NK-92 (cell line): ENCODE results near the gene OR2D3.
"Not testable (repeated sequence)": the region's sequence is repeated elsewhere in the genome, so short reads cannot be mapped to it uniquely, and the experiment has no call there.

Experiments used
- DNase-seq: peaks from one replicate; lab custom pipeline; 2025; ENCODE audit not compliant: unreplicated experiment; lab: John Stamatoyannopoulos, UW

Gene OR2D3, protein sequence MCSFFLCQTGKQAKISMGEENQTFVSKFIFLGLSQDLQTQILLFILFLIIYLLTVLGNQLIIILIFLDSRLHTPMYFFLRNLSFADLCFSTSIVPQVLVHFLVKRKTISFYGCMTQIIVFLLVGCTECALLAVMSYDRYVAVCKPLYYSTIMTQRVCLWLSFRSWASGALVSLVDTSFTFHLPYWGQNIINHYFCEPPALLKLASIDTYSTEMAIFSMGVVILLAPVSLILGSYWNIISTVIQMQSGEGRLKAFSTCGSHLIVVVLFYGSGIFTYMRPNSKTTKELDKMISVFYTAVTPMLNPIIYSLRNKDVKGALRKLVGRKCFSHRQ

GRCh38 chr11:6920702-6921101, at the start of gene OR2D3:
OR2D3 (plus strand) TSS chr11:6921002; CDS start chr11:6921002, 0 bp downstream.
- no peak for DNase-seq

- no peak for DNase-seq
These were observed 49.5 kb upstream of the OR2D3 start for GRCh38 chr11:6871278-6871677.

DNA sequence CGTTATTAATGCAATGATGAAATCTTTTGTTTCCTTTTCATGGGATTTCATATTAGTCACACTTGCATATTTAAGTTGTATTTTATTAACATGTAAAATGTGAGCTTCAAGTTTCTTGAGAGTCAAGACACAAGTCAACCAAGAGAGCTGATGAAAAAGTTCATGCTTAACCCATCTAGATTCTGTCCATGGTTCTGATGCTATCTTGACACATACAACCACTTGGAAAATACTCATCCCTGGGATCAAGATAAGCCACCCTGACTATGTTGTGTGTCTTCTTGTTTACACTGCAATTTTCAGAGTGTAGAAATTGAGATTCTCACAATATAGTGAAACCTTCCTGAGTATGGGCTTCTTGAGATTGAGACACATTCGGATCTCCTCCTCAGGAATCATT, 45.0 kb upstream of the OR2D3 start:
- DNase-seq: no peak

DNA sequence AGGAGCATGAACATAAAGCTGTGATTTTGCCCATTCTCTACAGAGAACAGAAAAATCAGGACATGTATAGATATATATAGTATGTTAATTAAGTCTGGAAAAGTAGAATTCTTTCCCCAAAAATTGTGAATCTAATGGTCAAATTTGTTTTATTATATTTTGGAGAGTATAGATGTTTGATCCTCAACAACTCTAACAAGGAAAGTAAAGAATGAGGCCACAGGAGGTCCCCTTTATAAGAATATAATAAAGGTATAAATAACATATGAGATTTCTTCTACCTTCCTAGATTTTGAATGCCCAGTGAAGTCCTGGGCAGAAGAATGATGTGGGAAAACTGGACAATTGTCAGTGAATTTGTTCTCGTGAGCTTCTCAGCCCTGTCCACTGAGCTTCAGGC, 44.5 kb upstream of the OR2D3 start, which contains the start of gene OR10A4:
Gene OR10A4 (plus strand): TSS at position 301 of the 400 bp plus-strand sequence. CDS start 23 bp downstream, at position 324.
- no peak for DNase-seq

DNA sequence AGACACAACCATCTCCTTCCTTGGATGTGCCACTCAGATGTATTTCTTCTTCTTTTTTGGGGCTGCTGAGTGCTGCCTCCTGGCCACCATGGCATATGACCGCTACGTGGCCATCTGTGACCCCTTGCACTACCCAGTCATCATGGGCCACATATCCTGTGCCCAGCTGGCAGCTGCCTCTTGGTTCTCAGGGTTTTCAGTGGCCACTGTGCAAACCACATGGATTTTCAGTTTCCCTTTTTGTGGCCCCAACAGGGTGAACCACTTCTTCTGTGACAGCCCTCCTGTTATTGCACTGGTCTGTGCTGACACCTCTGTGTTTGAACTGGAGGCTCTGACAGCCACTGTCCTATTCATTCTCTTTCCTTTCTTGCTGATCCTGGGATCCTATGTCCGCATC, 43.9 kb upstream of the OR2D3 start:
- no peak for DNase-seq

GRCh38 chr11:6882751-6883150, 38.1 kb upstream of the OR2D3 start:
- DNase-seq: no peak

GRCh38 chr11:6887711-6888110, 33.1 kb upstream of the OR2D3 start:
- not testable (repeated sequence) for DNase-seq

DNA sequence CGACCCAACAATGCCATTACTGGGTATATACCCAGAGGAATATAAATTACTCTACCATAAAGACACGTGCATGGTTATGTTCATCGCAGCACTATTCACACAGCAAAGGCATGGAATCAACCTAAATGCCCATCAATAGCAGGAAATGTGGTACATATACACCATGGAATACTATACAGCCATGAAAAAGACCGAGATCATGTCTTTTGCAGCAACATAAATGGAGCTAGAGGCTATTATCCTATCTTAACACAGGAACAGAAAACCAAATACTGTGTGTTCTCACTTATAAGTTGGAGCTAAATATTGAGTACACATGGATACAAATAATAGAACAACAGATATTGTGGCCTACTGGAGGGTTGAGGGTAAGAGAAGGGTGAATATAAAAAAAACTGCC, 32.0 kb upstream of the OR2D3 start:
- DNase-seq: no peak

GRCh38 chr11:6889835-6890234, 31.0 kb upstream of the OR2D3 start:
- DNase-seq: no peak

- no peak for DNase-seq
These were observed 28.4 kb upstream of the OR2D3 start, which contains the start of gene OR2D2 for GRCh38 chr11:6892400-6892799. OR2D2 (minus strand) TSS chr11:6892500; CDS start chr11:6892500, 0 bp downstream.

DNA sequence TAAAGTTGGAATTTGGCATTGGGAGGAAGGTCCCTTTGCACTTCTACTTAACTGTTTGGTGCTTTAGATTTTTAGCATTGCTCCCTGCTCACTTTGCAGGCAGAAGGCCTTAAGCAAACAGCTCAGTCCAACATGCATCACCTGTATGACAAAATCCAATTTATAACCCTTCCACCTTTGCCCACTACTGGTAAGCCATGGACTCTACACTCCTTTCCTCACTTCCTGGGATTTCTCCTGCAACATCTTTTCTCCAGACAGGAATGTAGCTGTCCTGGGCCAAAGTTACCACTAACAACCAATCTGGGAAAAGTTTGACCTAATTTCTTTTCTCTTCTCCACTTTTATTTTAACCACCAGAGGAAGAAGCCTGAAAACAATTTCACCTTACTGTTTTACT, 26.7 kb upstream of the OR2D3 start:
- no peak for DNase-seq

DNA sequence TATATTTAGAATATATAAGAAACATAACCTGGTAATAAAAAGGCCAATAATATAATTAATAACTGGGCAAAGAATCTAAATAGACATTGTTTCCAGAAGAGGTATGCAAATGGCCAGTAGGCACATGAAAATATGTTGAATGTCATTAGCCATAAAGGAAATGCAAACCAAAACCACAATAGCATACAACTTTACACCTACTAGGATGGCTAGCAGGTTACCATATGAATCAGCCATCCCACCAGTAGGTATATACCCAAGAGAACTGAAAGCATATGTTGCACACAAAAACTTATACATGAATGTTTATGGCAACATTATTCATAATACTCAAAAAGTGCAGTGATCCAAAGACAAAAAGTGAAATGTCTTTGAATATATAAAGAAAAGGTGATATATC, 25.8 kb upstream of the OR2D3 start:
- no peak for DNase-seq

DNA sequence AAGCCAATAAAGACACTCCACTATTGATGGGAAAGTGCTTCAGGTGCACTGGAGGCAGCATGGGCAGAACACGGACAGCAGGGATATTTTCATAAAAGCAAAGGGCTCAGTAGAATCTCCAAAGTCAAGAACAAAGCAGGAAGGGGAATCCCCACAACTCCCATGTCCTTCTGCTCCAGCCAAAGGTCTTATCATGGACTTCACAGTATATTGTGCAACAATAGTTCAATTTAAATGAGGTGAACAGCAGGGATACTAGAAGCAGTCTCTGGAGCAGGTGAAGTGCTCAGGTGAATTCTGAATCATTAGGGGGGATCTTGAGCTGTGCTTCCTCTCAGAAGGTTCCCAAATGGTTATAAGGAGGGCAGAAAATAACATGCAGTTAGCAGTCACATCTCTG, 21.9 kb upstream of the OR2D3 start:
- DNase-seq: no peak

GRCh38 chr11:6900327-6900999, 20.3 kb upstream of the OR2D3 start:
- DNase-seq: no peak

DNA sequence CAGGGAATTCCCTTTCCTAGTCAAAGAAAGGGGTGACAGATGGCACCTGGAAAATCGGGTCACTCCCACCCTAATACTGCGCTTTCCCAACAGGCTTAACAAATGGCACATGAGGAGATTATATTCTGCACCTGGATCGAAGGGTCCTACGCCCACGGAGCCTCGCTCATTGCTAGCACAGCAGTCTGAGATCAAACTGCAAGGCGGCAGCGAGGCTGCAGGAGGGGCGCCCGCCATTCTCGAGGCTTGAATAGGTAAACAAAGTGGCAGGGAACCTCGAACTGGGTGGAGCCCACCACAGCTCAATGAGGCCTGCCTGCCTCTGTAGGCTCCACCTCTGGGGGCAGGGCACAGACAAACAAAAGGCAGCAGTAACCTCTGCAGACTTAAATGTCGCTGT, 16.0 kb upstream of the OR2D3 start:
- DNase-seq: not testable (repeated sequence)

DNA sequence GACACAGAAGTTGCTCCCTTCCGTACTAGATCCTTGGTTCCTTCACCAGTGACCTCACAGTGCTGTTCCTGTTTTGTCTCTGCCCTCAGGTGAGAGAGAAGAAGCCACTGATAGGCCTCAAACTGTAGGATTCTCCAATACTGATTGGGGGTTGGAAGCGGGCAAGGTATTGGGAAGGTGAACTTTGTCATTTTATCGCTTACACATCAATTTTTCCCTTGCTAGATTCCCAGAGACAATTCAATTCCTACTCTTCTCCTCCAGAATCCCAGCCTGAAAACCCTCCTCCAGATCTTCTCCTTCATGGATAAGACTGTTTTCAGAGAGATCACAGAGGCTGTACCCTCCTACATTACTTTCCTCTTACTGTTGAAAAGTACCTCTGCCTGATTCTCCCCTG, 9.4 kb upstream of the OR2D3 start:
- no peak for DNase-seq

- no peak for DNase-seq
These were observed 8.9 kb upstream of the OR2D3 start for GRCh38 chr11:6911948-6912347.

DNA sequence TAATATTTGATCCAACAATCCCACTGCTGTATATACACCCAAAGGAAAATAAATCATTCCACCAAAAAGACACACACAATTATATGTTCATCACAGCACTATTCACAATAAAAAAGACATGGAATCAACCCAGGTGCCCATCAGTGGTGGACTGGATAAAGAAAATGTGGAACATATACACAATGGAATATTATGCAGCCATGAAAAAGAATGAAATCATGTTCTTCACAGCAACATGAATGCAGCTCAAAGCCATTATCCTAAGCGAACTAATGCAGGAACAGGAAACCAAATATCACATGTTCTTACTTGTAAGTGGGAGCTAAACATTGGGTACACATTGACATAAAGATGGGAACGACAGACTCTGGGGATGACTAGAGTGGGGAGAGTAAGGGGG, 1.1 kb upstream of the OR2D3 start:
- DNase-seq: no peak

DNA sequence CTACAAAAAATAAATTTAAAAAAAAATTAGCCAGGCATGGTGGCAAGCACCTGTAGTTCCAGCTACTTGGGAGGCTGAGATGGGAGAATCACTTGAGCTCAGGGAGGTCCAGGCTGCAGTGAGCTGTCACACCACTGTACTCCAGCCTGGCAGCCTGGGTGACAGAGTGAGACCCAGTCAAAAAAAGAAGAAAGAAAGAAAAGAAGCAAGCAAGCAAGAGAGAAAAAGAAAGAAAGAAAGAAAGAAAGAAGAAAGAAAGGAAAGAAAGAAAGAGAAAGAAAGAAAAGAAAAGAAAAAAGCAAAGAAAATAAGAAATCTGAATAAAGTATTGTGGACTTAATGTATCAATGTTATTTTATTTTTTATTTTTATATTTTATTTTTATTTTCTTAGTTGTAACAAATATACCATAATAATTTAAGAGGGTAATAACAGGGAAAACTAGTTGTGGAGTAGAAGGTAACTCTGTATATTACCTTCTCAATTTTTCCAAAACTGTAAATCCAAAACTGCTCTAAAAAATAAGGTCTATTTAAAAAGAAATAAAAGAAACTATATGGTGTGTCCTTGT, 4.3 kb downstream of the OR2D3 start:
- DNase-seq: no peak

- DNase-seq: no peak
These were observed 4.9 kb downstream of the OR2D3 start for GRCh38 chr11:6925636-6926207.

DNA sequence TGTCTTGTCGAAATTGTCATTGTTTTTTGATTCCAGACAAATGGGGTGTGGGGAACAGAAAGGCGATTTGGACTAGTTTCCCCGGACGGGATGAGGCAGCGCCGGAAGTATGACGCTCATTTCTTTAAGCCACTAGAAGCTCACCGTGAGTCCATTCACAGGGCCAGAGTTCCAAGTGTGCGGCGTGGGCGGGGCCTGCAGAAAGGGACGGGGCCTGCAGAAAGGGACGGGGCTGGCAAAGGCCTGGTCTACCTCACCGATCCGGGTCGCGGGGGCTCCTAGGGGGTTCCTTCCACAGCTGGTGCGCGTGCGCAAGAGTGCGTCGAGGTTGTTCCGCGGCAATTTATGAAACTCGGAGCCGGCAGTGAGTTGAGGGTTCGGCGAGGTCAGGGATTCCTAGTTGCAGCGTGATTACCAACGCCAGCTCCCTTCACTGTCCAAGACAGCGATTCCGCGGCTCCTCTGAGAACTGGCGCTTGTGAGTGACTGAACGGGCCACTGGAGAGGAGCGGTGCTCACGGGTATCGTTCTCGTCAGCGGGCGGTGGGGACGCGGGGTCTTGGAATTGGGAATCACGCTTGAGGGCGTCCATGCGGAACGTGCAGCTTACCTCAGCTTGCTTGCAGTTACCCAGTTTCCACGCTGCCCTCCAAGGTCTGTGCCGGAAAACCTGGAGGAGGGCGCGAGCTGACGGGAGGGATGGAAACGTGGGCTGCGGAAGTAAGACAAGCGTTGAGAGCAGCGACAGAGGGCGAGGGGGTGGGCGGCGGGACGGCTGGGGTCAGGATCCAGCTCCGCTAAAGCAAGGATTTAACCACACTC, 5.6 kb downstream of the OR2D3 start, which contains the start of gene ZNF215:
Gene ZNF215 (plus strand): TSS at position 219 of the 822 bp plus-strand sequence. CDS start 5,847 bp downstream, outside the sequence.
- DNase-seq: no peak
